GM12865 (cell line): Measurements from ENCODE around the gene PTGS2.

Experiments
- DNase-seq: peaks from one replicate; pipeline ENCODE4 v3.0.0; 2010; ENCODE audit warnings: low read depth
- H3K4me3 ChIP-seq: 2 replicates; pipeline ENCODE4 v1.5.1; 2011; ENCODE audit warnings: mild to moderate bottlenecking, low read depth, low read length, control low read depth
- CTCF ChIP-seq: IDR thresholded peaks from 2 replicates; pipeline ENCODE4 v1.5.1; 2011; ENCODE audit warnings: low read length, control low read depth, low read depth, inconsistent platforms; ENCODE audit not compliant: insufficient read depth; ENCODE audit errors: missing control alignments

PTGS2 gene

GRCh38 chr1:186633116-186633515, 47.1 kb downstream of the PTGS2 start:
- H3K4me3 ChIP-seq, result no peak overlapping the region
- no peak for DNase-seq
- TF ChIP-seq CTCF, result no peak

GRCh38 chr1:186629341-186629740, 50.9 kb downstream of the PTGS2 start:
- TF ChIP-seq CTCF, result no peak
- no peak for DNase-seq
- H3K4me3 ChIP-seq, result no peak overlapping the region

- no peak for TF ChIP-seq CTCF
- DNase-seq, result peak; percentile 33
- no peak overlapping the region for H3K4me3 ChIP-seq
Observed at GRCh38 chr1:186628910-186629309, 51.3 kb downstream of the PTGS2 start.

GRCh38 chr1:186627019-186627418, 53.2 kb downstream of the PTGS2 start:
- H3K4me3 ChIP-seq, result no peak overlapping the region
- no peak for TF ChIP-seq CTCF
- DNase-seq, result no peak

GRCh38 chr1:186626356-186626932, 53.8 kb downstream of the PTGS2 start:
- peak; percentile 19 for DNase-seq
- no peak overlapping the region for H3K4me3 ChIP-seq
- TF ChIP-seq CTCF, result no peak

- no peak for TF ChIP-seq CTCF
- no peak for DNase-seq
- H3K4me3 ChIP-seq, result no peak overlapping the region
Observed at GRCh38 chr1:186623551-186623950, 56.7 kb downstream of the PTGS2 start.
